ENCODE results near the gene IL26.
"Not testable (repeated sequence)": the region's sequence is repeated elsewhere in the genome, so short reads cannot be mapped to it uniquely, and the experiment has no call there.

The IL26 gene

DNA sequence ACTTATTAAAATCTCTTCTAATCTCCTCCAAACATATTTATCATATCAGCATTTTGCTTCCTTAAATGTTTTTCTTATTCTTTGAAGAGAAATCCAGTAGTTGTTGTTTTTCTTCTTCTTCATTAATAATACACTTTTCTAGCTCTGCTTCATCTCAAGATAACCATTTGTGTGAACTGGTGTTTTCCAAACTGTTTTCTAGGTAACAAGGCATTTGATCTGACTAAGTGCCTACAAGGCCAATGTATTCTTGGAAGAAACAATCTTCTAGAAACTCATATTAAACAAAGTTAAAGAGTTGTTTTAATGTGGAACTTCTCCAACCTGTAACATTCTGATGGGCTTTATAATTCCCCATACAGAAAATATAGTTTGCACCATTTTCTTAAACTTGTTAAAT lies 35.3 kb downstream of the IL26 start:
- no peak for DNase-seq

DNA sequence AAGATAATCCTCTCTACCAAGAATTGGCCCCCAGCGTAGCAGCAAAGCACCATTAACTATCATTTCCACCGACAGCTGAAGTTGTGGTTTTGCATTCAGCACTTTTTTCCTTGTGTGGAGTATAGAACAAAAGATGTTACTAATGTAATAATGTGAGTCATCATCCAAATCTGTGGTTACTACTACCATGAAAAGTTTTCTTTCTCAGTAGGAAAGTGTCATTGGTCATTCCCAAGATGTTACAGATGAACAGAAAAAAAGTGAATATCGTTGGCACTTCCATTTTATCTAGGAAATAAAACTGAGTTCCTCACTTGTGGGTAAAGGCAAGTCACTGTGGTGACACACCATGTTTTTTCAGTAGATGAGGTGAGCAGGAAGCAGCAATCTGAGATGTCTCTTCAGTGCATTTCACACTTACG lies 35.8 kb downstream of the IL26 start:
- DNase-seq = peak; percentile 27

DNA sequence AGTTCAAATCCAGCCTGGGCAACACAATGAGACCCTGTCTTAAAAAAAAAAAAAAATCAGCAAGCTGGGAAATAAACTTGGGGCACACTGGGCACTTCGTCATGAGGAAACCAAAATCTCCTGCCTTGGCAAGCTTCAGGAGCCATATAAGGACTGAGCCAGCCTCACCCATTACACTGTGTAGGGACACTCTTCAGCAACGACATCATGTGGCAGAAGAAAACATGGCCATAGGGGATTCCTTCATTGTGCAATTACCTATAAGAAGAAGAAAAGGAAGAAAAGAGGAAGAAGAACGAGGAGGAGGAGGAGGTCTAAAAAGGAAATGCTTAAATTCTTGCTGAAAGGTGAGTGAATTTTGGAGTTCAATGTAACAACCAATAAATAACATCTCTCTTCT lies 40.0 kb downstream of the IL26 start:
- DNase-seq = no peak

DNA sequence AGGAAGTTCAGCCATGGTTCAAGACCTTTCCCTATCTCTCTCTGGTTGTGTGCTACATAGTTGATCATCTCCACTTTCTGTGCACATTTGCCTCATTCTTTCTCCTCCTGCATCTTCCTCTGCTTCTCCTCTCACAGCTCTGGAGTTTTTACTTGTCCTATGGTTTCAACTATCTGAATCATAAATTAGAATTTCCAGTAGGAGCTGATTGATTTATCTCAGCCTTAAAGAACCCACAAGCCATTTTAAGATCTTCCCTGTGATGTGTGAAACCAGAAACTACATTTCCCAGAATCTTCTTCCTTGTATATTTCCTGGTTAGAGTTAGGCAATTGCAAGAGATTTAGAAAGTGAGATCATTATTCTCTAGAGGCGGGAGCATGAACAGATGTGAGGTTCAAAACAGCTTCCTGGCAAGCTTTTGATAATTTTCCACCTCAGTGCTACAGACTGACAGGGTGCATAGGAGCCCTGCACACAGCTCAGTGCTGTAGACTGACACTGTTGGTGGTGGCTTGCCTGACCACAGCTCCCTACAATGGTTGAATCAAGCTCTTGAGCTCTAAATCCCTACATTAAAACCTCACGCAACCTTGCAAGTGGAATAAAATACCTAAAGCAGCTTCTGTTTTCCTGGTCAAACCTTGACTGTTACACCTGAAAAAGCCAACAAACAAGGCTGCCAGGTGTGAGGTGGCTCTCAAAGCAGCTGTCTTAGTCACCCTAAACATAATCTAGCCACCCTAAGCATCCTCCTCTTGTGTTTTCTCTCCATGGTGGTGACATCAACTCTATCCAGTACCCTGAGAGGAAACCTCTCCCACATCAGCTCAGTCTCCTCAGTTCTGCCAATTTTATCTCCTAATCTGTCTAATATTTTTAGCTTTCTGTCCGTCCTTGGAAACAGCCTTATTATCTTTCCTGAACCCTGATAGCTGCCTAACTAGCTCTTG lies 44.5 kb downstream of the IL26 start:
- peak; percentile 43 for DNase-seq

DNA sequence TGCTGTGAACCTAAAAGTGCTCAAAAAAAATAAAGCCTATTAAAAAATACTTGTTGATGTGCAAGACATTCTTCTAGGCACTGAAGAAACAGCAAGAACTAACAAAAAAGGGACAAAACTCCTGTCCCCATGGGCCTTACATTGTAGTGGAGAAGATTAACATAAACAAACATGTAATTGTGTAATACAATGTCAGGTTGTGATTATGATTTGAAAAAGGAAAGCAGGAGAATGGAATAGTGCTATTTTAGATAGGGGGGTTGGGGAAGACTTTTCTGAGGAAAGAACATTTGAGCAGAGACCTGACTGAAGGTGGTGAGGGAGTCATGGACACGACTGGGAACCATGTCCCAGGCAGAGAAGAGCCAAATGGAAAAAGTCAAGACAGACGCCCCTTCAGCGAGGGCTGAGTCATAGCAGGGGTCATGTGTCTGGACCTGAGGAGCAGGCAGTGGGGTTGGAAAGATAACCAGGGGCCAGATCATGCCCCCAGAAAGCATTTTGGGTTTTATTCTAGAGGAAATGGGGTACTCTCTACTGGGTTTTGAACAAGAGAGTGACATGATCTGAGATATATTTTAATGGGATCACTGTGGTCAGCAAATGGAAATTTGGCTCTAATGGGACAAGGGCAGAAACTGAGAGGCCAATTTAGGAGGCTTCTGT lies 46.7 kb downstream of the IL26 start:
- no peak for DNase-seq

DNA sequence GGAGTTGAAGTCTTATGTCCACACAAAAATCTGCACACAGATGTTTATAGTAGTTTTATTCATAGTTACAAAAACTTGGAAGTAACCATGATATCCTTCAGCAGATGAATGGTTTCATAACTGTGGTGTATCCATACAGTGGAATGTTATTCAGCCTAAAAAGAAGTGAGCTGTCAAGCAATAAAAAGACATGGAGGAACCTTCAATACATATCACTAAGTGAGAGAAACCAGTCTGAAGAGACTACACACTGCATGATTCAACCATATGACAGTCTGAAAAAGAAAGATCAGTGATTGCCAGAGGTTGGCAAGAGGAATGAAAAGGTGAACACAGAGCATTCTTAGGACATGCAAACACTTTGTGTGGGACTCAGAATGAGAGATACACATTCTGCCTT lies 47.4 kb downstream of the IL26 start:
- DNase-seq = no peak

DNA sequence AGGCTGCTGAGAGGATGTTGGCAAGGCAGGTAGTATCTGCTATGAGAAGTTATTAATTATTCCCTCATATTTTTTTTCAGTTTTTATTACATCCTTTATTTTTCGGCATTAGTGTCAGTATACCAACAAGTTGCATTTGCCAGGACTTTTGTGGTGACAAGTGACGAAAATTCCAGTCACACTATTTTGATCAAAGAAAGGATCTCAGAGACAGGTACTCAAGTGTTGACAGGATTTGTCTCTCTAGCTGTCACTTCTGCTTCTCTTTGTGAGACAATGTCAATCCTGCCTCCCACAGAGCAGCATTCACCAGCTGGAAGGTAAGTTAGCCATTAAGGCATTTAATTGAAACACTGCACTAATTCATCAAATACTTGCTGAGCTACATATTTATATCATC lies 48.0 kb downstream of the IL26 start:
- no peak for DNase-seq

DNA sequence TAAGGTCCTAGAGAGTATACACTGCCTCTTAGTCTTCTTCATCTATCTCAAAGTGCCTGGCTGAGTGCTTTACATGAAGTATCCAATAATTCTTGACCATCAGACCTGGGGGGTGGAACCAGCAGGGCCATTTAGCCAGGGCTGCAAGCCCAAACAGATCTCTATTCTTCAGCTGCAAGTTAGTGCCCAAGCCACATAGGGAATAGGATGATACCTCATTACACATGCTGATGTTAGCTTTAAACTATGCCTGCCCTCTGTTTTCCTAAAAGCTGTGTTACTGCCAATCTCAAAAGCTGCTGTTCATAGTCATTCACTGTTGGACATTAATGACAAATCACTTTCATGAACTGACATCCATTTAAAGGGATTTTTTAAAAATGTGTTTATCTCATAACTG lies 49.4 kb downstream of the IL26 start:
- DNase-seq = no peak

DNA sequence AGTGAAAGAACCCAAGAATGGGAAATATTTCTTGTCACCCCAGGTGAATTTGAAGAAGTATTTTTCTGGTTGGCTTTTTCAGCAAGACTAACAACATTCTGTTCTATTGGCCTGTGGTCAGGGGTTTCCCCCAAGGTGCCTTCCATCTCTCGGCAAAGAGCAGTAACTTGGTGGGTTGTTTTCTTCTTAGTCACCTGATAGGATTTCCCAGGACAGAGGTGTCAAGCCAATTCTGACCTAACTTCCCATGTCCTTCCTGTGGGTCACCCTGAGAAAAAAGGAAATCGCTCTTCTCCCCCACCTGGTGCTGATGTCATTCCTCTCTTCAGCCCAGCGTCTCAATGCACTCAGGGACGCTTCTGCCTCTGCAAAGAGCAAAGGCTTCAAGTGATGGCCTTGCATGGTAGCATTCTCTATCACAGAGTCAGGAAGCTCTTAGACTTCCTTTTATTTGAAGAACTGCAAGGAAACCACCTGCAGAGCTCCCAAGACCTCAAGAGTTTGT lies 50.0 kb downstream of the IL26 start:
- DNase-seq = peak; percentile 67

DNA sequence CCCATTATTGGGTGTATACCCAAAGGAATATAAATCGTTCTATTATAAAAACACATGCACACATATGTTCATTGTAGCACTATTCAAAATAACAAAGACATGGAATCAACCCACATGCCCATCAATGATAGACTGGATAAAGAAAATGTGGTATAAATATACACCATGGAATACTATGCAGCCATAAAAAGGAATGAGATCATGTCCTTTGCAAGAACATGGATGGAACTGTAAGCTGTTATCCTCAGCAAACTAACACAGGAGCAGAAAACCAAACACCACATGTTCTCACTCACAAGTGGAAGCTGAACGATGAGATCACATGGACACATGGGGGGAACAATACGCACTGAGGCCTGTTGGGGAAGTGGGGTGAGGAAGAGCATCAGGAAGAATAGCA lies 50.8 kb downstream of the IL26 start:
- DNase-seq = not testable (repeated sequence)

DNA sequence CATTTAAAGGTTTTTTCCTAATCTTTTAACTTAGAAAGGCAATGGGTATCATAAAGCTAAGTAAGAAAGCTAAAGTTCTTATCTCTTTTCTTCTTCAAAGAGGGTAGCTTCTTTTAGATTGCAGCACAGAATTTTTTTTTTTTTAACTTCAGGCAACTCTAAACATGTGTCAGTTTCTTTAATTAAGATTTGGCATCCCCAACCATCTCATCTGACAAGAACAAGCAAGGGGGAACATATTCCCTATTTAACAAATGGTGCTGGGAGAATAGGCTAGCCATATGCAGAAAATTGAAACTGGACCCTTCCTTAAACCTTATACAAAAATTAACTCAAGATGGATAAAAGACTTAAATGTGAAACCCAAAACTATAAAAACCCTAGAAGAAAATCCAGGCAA lies 51.8 kb downstream of the IL26 start:
- no peak for DNase-seq

DNA sequence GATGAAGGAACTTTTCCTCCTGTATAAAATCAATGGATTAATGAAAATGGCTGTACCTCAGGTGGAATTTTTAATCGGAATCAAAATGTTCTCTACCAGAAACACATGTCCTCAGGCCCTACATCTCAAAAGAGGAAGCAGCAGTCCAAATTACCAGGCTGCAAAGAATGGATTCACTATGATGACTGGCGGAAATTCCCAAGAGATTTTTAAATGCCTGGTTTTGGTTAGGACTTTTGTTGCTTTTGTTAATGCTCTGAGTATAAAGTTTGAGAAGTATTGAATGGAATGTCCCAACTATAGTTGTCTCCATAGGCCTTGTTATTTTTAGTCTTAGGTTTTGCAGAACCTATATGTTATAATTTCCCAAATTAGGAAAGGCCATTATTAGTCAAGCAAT lies 54.9 kb downstream of the IL26 start:
- DNase-seq = no peak

DNA sequence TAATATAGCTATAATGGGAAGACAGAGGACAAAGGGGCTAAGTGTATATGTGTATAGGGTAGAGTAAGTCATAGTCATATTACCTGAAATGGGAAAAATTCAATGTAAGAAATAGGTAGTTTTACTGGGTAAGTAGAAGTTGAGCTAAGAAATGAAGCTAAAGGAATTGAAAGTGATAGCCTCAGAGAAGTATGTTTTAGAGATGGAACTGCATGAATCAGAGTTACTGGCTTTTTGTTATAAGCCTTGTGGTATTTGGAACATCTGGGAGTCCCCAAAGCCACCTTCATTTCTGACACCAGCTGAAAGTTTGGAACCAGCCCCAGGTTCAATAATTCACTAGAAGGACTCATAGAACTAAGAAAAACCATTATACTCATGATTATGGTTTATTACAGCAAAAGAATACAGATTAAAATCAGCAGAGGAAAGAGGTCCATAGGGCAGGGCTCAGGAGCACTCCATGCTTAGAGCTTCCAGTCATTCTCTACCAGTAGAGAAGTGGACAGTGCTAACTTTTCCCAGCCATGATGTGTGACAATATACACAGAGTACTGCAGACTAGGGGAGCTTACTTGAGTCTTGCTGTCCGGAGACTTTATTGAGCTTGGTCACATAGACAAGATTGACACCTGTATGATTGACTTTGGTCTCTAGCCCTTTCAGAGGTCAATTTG lies 56.3 kb downstream of the IL26 start:
- no peak for DNase-seq

DNA sequence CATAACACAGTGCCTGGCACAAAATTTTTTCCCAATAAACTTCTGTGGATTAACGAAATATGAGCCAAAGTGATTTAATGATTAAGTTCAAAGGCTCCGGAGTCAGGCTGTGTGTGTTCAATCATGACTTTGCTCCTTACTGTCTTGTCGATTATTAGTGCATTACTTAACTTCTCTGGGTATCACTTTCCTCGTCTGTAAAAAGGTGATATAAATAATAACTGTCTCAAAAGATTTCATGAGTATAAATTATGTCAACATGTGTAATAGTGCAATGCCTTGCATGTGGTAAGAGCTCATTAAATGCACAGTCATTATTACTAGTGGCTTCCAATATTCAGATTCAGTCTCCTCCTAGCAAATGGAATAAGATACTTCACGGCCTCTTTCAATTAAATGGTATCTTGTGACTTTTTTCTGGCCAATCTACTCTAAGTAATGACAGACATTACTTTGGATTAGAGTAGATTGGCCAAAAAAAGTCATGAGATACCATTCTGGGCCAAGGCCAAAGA lies 59.2 kb downstream of the IL26 start:
- no peak for DNase-seq

DNA sequence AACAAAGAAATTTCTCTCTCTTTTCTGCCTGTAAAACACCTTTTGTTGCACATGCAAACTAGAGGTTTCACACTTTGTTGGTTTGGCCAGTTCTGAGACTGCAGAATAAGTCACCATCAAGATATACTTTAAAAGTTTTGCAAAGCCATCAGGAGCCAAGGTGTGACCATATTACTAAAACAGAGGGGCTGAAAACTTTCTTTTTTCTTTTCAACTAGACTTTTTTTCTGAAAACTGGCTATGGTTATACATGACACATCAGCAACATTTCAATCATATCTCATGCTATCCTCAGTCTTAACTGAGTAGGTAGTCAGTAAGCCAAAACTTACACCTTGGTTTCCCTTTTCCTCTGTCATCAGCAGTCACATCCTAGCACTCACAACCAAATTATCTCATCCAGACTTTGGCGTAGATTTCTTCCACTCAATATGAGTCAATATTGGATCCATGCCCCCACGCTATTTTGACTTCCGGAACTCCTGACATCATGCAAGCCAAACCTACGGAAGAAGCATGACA lies 62.0 kb downstream of the IL26 start:
- no peak for DNase-seq

DNA sequence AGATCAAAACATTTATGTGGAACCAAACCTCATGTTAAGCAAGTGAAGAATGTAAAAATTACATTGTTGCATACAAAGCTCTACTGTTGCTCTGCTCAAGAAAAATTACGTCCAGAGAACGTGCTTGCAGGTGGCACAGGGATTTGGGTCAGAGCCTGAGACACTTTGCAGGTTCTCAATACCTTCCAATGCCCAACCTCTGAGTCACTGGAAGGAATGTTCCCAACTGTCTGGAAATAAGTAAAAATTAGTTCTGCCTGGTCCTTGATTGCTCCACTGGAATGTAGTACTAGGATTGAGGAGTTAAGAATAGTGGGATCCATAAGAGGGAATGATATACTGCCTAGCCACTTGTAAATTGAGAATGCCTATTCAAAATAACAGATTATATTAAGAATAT lies 63.2 kb downstream of the IL26 start:
- DNase-seq = no peak

DNA sequence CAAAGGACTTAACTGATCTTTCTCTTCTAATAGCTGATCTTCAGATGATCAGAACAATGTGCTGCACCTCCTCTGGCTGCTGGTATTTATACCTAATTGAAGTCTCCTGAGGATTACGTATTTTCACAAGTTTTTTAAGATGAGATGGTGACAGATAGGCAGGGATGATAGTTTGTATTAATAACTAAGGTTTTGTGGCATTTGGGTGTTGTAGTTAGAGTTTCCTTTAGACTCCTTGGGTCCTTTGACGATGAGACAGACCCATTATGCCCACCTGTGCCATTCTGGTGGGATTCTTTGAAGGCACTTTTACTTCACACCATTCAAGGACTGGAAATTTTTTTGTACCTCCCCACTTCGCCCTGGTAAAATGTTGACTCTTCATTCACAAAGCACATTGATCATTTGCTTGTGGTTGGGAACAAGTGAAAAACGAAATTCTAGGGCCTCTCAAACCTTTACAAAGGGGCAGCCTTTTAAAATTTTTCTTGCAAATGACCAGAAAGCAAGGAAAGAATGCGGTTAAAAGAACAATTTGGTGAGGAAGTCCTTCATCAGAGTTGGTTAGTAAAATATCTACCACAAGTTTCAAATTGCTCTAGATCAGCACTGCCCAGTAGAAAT lies 65.8 kb downstream of the IL26 start, which contains the start of gene IFNG:
Gene IFNG (minus strand): TSS at position 60 of the 624 bp plus-strand sequence. CDS start 125 bp downstream, outside the sequence.
- DNase-seq = peak; percentile 20

DNA sequence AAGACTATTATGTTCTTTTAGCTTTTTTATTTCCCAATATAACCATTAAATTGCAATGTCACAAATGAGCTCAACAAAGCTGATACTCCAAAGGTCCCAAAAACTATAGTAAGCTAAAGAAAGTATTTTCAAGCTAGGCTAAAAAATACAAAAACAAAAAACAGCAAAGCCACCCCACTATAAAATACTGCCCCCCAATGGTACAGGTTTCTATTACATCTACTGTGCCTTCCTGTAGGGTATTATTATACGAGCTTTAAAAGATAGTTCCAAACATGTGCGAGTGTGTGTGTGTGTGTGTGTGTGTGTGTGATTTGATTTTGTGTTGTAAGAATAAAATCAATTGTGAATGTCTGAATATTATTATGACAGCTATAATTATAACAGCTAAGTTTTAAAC lies 67.2 kb downstream of the IL26 start:
- no peak for DNase-seq

DNA sequence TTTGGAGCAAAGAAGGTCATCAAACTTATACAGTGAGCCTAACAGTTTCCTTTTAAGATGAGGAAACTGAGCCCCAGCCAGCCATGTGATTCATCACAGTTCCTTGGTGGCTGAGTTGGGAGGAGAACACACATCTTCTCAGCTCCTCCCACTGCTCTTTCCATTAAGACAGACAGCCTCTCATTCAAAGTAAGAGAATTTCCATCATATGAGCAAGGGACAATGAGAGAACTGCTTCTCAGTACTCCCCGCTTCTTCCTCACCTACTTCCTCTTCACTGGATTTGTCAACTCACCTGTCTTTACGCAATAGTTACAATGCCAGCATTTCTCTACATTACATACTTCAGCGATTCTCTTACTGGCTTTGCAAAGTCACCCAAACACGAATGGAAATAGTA lies 68.2 kb downstream of the IL26 start:
- DNase-seq = no peak

DNA sequence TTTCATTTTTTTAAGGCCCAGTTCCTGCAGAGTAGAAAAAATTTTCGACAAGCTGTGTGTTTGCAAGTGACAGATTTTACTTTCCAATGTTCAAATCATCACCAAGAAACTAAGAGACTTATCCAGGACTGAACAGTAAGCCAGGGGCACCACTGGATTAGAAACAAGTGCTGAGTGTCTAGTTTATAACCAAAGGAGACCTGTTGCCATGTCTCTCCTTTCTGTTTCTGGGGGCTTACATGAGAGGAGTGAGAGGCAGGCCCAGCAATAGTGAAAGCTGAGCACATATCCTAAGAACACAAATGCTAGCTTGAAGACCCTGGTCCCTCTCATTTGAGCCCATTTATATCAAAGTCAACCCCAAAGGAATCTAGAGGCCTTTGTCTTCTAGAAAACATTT lies 69.0 kb downstream of the IL26 start:
- no peak for DNase-seq

DNA sequence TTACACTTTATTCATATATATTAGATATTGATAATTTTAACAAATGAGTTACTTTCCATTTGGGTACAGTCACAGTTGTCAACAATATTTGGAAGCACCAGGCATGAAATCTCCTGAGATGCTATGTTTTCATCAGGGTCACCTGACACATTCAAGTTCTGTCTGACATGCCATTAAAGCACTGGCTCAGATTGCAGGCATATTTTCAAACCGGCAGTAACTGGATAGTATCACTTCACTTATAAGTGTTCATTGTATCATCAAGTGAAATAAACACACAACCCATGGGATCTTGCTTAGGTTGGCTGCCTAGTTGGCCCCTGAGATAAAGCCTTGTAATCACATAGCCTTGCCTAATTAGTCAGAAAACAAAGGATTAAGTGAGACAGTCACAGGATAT lies 70.8 kb downstream of the IL26 start:
- DNase-seq = no peak

All from CD4-positive, alpha-beta T cell treated with Interleukin-15 for 1 hour (primary cell).